ENCODE results near the gene PCCB. TPM values are rescaled to one million over a fixed set of nuclear protein-coding genes. Genes with fewer than 3 reads are reported as not detected.

The PCCB gene
- total RNA-seq, 1 donor: 52.2 TPM

DNA sequence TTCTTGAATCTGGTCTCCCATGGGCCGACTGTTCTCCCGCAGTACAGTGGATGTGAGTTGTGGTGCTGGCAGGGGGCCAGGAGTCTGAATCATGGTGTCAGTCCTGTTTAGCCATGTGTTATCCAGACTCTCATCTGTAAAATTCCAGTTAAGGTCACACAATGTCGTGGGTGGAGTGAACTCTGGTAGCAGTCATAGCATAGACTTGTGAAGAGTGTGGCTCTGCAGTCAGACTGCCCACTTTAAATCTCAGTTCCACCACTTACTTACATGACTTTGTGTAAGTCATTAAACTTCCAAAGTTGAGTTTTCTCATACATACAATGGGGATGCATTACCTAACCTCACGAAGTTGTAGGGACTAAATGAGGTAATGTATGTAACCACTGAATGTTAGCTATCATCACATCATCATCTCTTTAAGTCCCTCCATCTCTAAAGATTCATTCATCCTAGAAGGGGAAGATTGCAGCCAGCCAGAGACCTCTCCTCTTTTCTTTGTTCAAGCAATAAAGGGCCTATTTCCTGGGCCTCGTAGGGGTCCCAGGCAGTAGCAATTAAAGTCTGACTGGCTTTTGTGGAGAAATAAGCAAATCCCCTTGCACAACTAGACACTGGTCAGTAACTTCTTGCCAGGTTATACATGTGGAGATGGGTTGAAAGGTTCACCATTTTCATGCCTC lies 93.9 kb downstream of the PCCB start:
- TF ChIP-seq, protein P1, sequence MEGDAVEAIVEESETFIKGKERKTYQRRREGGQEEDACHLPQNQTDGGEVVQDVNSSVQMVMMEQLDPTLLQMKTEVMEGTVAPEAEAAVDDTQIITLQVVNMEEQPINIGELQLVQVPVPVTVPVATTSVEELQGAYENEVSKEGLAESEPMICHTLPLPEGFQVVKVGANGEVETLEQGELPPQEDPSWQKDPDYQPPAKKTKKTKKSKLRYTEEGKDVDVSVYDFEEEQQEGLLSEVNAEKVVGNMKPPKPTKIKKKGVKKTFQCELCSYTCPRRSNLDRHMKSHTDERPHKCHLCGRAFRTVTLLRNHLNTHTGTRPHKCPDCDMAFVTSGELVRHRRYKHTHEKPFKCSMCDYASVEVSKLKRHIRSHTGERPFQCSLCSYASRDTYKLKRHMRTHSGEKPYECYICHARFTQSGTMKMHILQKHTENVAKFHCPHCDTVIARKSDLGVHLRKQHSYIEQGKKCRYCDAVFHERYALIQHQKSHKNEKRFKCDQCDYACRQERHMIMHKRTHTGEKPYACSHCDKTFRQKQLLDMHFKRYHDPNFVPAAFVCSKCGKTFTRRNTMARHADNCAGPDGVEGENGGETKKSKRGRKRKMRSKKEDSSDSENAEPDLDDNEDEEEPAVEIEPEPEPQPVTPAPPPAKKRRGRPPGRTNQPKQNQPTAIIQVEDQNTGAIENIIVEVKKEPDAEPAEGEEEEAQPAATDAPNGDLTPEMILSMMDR (IDR thresholded peaks at IDR 0.05; ENCODE audit: insufficient read depth, low read depth, low read length): no peak
- peak; percentile 98 for DNase-seq (ENCODE audit: low read depth)
- no peak overlapping the region for H3K4me3 ChIP-seq (ENCODE audit: low read depth, low read length)

DNA sequence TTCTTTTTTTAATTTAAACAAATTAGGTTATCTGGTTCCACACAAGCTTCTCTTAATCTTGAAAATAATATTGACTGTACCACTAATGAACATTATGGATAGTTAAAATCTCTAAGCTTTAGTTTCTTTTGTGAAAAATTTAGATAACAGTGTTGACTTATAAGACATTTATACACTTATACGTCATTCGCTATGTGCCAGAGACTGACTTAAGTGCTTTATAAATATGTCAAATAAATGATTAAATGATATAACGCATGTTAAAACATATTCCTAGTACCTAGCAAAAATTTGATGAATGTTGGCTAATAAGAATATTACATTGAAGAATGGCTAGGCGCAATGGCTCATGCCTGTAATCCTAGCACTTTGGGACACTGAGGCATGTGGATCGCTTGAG lies 96.3 kb downstream of the PCCB start:
- H3K4me3 ChIP-seq (ENCODE audit: low read depth, low read length): no peak overlapping the region
- no peak for DNase-seq (ENCODE audit: low read depth)
- TF ChIP-seq, protein P1 (IDR thresholded peaks at IDR 0.05; ENCODE audit: insufficient read depth, low read depth, low read length): no peak

- peak overlapping the region; percentile 10 for H3K4me3 ChIP-seq (ENCODE audit: low read depth, low read length)
- TF ChIP-seq, protein P1 (IDR thresholded peaks at IDR 0.05; ENCODE audit: insufficient read depth, low read depth, low read length): no peak
- peak; percentile 95 for DNase-seq (ENCODE audit: low read depth)
These were observed 100.0 kb downstream of the PCCB start for GRCh38 chr3:136350132-136350531.

- DNase-seq (ENCODE audit: low read depth): peak; percentile 79
These were observed 100.4 kb downstream of the PCCB start for GRCh38 chr3:136350557-136350956.

DNA sequence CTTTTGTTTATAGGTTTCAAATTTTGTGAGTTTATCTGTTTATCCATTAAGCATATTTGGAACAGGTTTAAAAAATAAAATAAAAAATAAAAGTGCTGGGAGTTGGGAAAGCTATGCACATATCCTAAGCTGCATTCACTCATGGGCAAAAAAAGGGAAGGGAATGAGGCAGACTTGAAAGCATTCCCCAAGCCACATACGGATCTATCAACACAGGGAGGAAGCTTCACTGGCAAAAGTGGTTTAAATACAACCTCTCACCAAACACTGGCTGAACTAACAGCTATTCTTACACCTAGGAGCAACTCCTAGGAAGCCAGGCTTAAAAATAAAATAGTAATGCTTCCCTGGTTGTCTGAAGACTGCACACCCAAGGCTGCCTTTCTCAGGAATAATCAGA lies 101.2 kb downstream of the PCCB start:
- no peak overlapping the region for H3K4me3 ChIP-seq (ENCODE audit: low read depth, low read length)
- TF ChIP-seq, protein P1 (IDR thresholded peaks at IDR 0.05; ENCODE audit: insufficient read depth, low read depth, low read length): no peak
- peak; percentile 19 for DNase-seq (ENCODE audit: low read depth)

More at GRCh38 chr3:136350557-136350956, 100.4 kb downstream of the PCCB start:
- peak overlapping the region; percentile 10 for H3K4me3 ChIP-seq (ENCODE audit: low read depth, low read length)
- TF ChIP-seq, protein P1 (IDR thresholded peaks at IDR 0.05; ENCODE audit: insufficient read depth, low read depth, low read length): no peak

DNA sequence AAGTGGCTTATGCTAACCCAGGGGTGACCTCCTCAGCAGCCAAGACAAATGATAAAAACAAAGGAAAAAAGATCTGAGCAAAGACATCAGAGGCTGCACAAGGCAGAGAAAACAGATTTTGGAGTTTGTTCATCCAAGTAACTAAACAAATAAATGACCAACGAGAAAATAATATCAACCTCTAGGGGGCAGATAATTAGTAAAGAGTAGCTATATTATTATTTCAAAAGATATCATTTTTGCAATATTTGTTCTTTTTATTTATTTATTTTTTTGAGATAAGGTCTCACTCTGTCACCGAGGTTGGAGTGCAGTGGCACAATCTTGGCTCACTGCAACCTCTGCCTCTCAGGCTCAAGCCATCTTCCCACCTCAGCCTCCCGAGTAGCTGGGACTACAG lies 101.8 kb downstream of the PCCB start:
- H3K4me3 ChIP-seq (ENCODE audit: low read depth, low read length): no peak overlapping the region
- DNase-seq (ENCODE audit: low read depth): no peak
- TF ChIP-seq, protein P1 (IDR thresholded peaks at IDR 0.05; ENCODE audit: insufficient read depth, low read depth, low read length): peak; percentile 11

- DNase-seq (ENCODE audit: low read depth): no peak
- H3K4me3 ChIP-seq (ENCODE audit: low read depth, low read length): no peak overlapping the region
- TF ChIP-seq, protein P1 (IDR thresholded peaks at IDR 0.05; ENCODE audit: insufficient read depth, low read depth, low read length): no peak
These were observed 103.3 kb downstream of the PCCB start for GRCh38 chr3:136353461-136353860.

Data from fibroblast of villous mesenchyme (primary cell).